ENCODE results near the gene HOXB7.

GRCh38 chr17:48598736-48599135, 12.1 kb downstream of the HOXB7 start:
- TF ChIP-seq E2F1 (CRISPR knock-in tag; IDR thresholded peaks at IDR 0.05), result no peak
- no peak for TF ChIP-seq NFYB (CRISPR knock-in tag; conservative IDR thresholded peaks at IDR 0.05; ENCODE audit: low read depth)
- no peak for TF ChIP-seq CTCF (IDR thresholded peaks at IDR 0.05)
- TF ChIP-seq CREB1 (CRISPR knock-in tag; IDR thresholded peaks at IDR 0.05), result no peak
- TF ChIP-seq USF2 (CRISPR knock-in tag; IDR thresholded peaks at IDR 0.05), result no peak
- TF ChIP-seq KAT7 (CRISPR knock-in tag; IDR thresholded peaks at IDR 0.05; ENCODE audit: borderline replicate concordance), result no peak
- no peak for TF ChIP-seq USF1 (CRISPR knock-in tag; IDR thresholded peaks at IDR 0.05)
- no peak for TF ChIP-seq ZNF121 (CRISPR knock-in tag; IDR thresholded peaks at IDR 0.05)
- TF ChIP-seq TEAD4 (CRISPR knock-in tag; IDR thresholded peaks at IDR 0.05), result no peak
- TF ChIP-seq GABPB1 (CRISPR knock-in tag; IDR thresholded peaks at IDR 0.05), result no peak
- no peak for TF ChIP-seq CREM (CRISPR knock-in tag; IDR thresholded peaks at IDR 0.05)
- no peak for TF ChIP-seq ZBTB43 (CRISPR knock-in tag; IDR thresholded peaks at IDR 0.05)
- no peak for TF ChIP-seq ZNF232 (CRISPR knock-in tag; IDR thresholded peaks at IDR 0.05)
- TF ChIP-seq PRDM15 (CRISPR knock-in tag; IDR thresholded peaks at IDR 0.05), result no peak
